Body of pancreas (tissue), 4 donors: ENCODE measurements around the gene TNNT1.

ENCODE experiments used
- CTCF ChIP-seq, 7 experiments: fragments of 450-650 bp in 4 of 7; fragments of 200-600 bp in 3 of 7; sonication (generic) in 3 of 7; IDR thresholded peaks; one replicate each; pipeline ENCODE4 v1.5.1; 2016 to 2019; ENCODE audit warnings: antibody characterized with exemption in 7 of 7
- POLR2A ChIP-seq, 3 donors: fragments of 450-650 bp; IDR thresholded peaks; one replicate each; pipeline ENCODE4 v1.6.1; 2016; ENCODE audit warnings: antibody characterized with exemption in 3 of 3, mild to moderate bottlenecking in 2 of 3

- TF ChIP-seq POLR2A (IDR thresholded peaks at IDR 0.05) (no peak), CTCF (IDR thresholded peaks at IDR 0.05) (no peak)
Observed at GRCh38 chr19:55158423-55158822, 9.4 kb upstream of the TNNT1 start.
